Neural progenitor cell (in vitro differentiated cells): ENCODE measurements around the gene NEUROG1. TPM values are rescaled to one million over a fixed set of nuclear protein-coding genes. Genes with fewer than 3 reads are reported as not detected.

Experiments used
- DNase-seq: peaks from one replicate; pipeline ENCODE4 v3.0.0-alpha.2; 2016; ENCODE audit warnings: low spot score
- H2AFZ ChIP-seq: fragments of 200-600 bp; sonication (generic); replicated peaks from 2 replicates; pipeline ENCODE4 v1.6.1; 2016; ENCODE audit warnings: antibody characterized with exemption
- H3F3A ChIP-seq: fragments of 200-600 bp; sonication (generic); 2 replicates; pipeline ENCODE4 v1.6.1; 2016; ENCODE audit warnings: antibody characterized with exemption, low read depth
- H3K27ac ChIP-seq: fragments of 200-600 bp; sonication (generic); 2 replicates; pipeline ENCODE4 v1.5.1; 2016; ENCODE audit warnings: mild to moderate bottlenecking
- H3K27me3 ChIP-seq: fragments of 200-600 bp; sonication (generic); 2 replicates; pipeline ENCODE4 v1.6.1; 2016; ENCODE audit warnings: mild to moderate bottlenecking, moderate library complexity
- H3K36me3 ChIP-seq: fragments of 200-600 bp; sonication (generic); 2 replicates; pipeline ENCODE4 v1.5.1; 2016
- H3K4me1 ChIP-seq: fragments of 200-600 bp; sonication (generic); 2 replicates; pipeline ENCODE4 v1.6.1; 2016; ENCODE audit warnings: mixed run types
- H3K4me2 ChIP-seq: fragments of 200-600 bp; sonication (generic); 2 replicates; pipeline ENCODE4 v1.6.1; 2016
- H3K4me3 ChIP-seq: fragments of 200-600 bp; sonication (generic); 2 replicates; pipeline ENCODE4 v1.5.1; 2016
- H3K79me2 ChIP-seq: fragments of 200-600 bp; sonication (generic); 2 replicates; pipeline ENCODE4 v1.6.1; 2016; ENCODE audit warnings: low read depth
- H3K9ac ChIP-seq: fragments of 200-600 bp; sonication (generic); 2 replicates; pipeline ENCODE4 v1.6.1; 2016
- H3K9me3 ChIP-seq: fragments of 200-600 bp; sonication (generic); 2 replicates; pipeline ENCODE4 v1.5.1; 2016; ENCODE audit warnings: low read depth
- H4K20me1 ChIP-seq: fragments of 200-600 bp; sonication (generic); 2 replicates; pipeline ENCODE4 v1.6.1; 2016; ENCODE audit warnings: low read depth
- H3K27ac Mint-ChIP-seq: 3 replicates; pipeline ENCODE4 v1.8.0; 2021; ENCODE audit warnings: mixed read lengths
- H3K27me3 Mint-ChIP-seq: 2 replicates; pipeline ENCODE4 v1.8.0; 2022; ENCODE audit warnings: low read depth, mild to moderate bottlenecking, inconsistent platforms, moderate library complexity, mixed read lengths; ENCODE audit not compliant: insufficient read depth
- H3K36me3 Mint-ChIP-seq: 3 replicates; pipeline ENCODE4 v1.8.0; 2021; ENCODE audit warnings: mixed read lengths
- H3K4me1 Mint-ChIP-seq: 3 replicates; pipeline ENCODE4 v1.8.0; 2021; ENCODE audit warnings: mixed read lengths
- H3K4me3 Mint-ChIP-seq: 3 replicates; pipeline ENCODE4 v1.8.0; 2021; ENCODE audit warnings: mild to moderate bottlenecking, moderate library complexity, mixed read lengths
- H3K9me3 Mint-ChIP-seq: 3 replicates; pipeline ENCODE4 v1.8.0; 2020; ENCODE audit warnings: mixed read lengths
- CTCF ChIP-seq: fragments of 200-600 bp; sonication (generic); IDR thresholded peaks from 2 replicates; pipeline ENCODE4 v1.5.1; 2017; ENCODE audit warnings: antibody characterized with exemption, mild to moderate bottlenecking
- EZH2 ChIP-seq: fragments of 200-600 bp; sonication (generic); IDR thresholded peaks from 2 replicates; pipeline ENCODE4 v1.6.1; 2017; ENCODE audit warnings: antibody characterized with exemption, mild to moderate bottlenecking, moderate library complexity
- EZH2phosphoT487 ChIP-seq: fragments of 200-600 bp; sonication (generic); IDR thresholded peaks from 2 replicates; pipeline ENCODE4 v1.6.1; 2017; ENCODE audit warnings: antibody characterized with exemption
- total RNA-seq: library from RNA; depleted of rRNA; stranded (reverse); fragments of >200 nt; gene quantifications from 2 replicates; pipeline ENCODE4 v1.2.3, GENCODE V29; 2015; ENCODE audit warnings: low replicate concordance

The NEUROG1 gene
- total RNA-seq, 1 donor from 2014 or later: not detected

GRCh38 chr5:135514116-135514515 is 21.6 kb downstream of the NEUROG1 start:
- Histone ChIP-seq H3K4me1 (no peaks in the 10 kb centered on the region), H3K9ac (no peak overlapping the region), H3K27me3 (peaks cover 97% of the 10 kb centered on the region), H3K27ac (no peak overlapping the region), H3K36me3 (no peaks in the 10 kb centered on the region), H4K20me1 (peaks cover 8% of the 10 kb centered on the region), H3F3A (no peaks in the 10 kb centered on the region), H3K9me3 (no peaks in the 10 kb centered on the region), H2AFZ (no peak overlapping the region), H3K79me2 (no peaks in the 10 kb centered on the region), H3K4me2 (no peak overlapping the region), H3K4me3 (no peak overlapping the region)
- Mint-ChIP-seq H3K27me3 (peaks cover 43% of the 10 kb centered on the region), H3K9me3 (peaks cover 8% of the 10 kb centered on the region), H3K27ac (no peak overlapping the region), H3K36me3 (no peaks in the 10 kb centered on the region), H3K4me1 (peaks cover 20% of the 10 kb centered on the region), H3K4me3 (no peak overlapping the region)
- TF ChIP-seq EZH2phosphoT487 (no peak), CTCF (no peak), EZH2 (no peak)
- DNase-seq: no peak

GRCh38 chr5:135511761-135512575 is 23.8 kb downstream of the NEUROG1 start:
- H3K9me3 Mint-ChIP-seq: no peaks in the 10 kb centered on the region
- peaks cover 39% of the 10 kb centered on the region for H3K27me3 Mint-ChIP-seq
- peaks cover 18% of the 10 kb centered on the region for H4K20me1 ChIP-seq
- TF ChIP-seq EZH2phosphoT487 (no peak), EZH2 (no peak), CTCF (no peak)
- H3K27me3 ChIP-seq: peaks cover 100% of the 10 kb centered on the region
- no peak overlapping the region for H3K4me2 ChIP-seq
- no peak overlapping the region for H3K4me3 Mint-ChIP-seq
- H3K4me1 ChIP-seq: peaks cover 9% of the 10 kb centered on the region
- no peak overlapping the region for H3K9ac ChIP-seq
- H3F3A ChIP-seq: peaks cover 7% of the 10 kb centered on the region
- no peaks in the 10 kb centered on the region for H3K9me3 ChIP-seq
- no peaks in the 10 kb centered on the region for H3K36me3 ChIP-seq
- H3K79me2 ChIP-seq: no peaks in the 10 kb centered on the region
- no peak overlapping the region for H3K4me3 ChIP-seq
- H3K36me3 Mint-ChIP-seq: no peaks in the 10 kb centered on the region
- no peak overlapping the region for H3K27ac Mint-ChIP-seq
- no peak overlapping the region for H2AFZ ChIP-seq
- H3K27ac ChIP-seq: no peak overlapping the region
- DNase-seq: no peak
- peaks cover 31% of the 10 kb centered on the region for H3K4me1 Mint-ChIP-seq

- Histone ChIP-seq H4K20me1 (peaks cover 18% of the 10 kb centered on the region), H3K27ac (no peak overlapping the region), H3K4me3 (no peak overlapping the region), H3K4me2 (no peak overlapping the region), H3K79me2 (no peaks in the 10 kb centered on the region), H3K9me3 (no peaks in the 10 kb centered on the region), H3K4me1 (peaks cover 9% of the 10 kb centered on the region), H3K9ac (no peak overlapping the region), H2AFZ (no peak overlapping the region), H3K36me3 (no peaks in the 10 kb centered on the region), H3K27me3 (peaks cover 100% of the 10 kb centered on the region), H3F3A (peaks cover 7% of the 10 kb centered on the region)
- no peak for DNase-seq
- no peak overlapping the region for H3K27ac Mint-ChIP-seq
- H3K36me3 Mint-ChIP-seq: no peaks in the 10 kb centered on the region
- no peak for TF ChIP-seq EZH2
- no peak for TF ChIP-seq EZH2phosphoT487
- no peak for TF ChIP-seq CTCF
- no peaks in the 10 kb centered on the region for H3K9me3 Mint-ChIP-seq
- H3K4me1 Mint-ChIP-seq: peaks cover 31% of the 10 kb centered on the region
- H3K4me3 Mint-ChIP-seq: peak overlapping the region; percentile 37
- peaks cover 38% of the 10 kb centered on the region for H3K27me3 Mint-ChIP-seq
These were observed 25.8 kb downstream of the NEUROG1 start for GRCh38 chr5:135509995-135510394.
